Measurements from ENCODE around the gene ACOT2.

DNA sequence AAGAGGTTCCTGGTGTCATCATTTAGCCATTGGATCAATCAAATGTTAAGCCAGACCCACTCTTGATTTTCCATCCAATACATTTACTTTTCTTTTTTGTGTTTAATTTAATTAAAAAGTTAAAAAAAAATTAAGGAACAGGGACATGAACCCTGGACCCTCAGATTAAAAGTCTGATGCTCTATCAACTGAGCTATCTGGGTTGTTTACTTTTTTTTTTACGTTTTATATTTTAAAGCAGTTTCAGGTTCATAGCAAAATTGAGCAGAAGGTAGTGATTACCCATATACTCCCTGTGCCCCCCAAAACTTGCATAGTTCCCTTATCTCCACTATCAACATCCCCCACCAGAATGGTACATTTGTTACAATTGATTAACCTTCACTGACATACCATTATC, 19.7 kb downstream of the ACOT2 start:
- no peak for TF ChIP-seq EZH2 (IDR thresholded peaks at IDR 0.05; ENCODE audit: borderline replicate concordance, insufficient read depth, low read depth, low read length, poor library complexity, severe bottlenecking)
- TF ChIP-seq, protein P1, sequence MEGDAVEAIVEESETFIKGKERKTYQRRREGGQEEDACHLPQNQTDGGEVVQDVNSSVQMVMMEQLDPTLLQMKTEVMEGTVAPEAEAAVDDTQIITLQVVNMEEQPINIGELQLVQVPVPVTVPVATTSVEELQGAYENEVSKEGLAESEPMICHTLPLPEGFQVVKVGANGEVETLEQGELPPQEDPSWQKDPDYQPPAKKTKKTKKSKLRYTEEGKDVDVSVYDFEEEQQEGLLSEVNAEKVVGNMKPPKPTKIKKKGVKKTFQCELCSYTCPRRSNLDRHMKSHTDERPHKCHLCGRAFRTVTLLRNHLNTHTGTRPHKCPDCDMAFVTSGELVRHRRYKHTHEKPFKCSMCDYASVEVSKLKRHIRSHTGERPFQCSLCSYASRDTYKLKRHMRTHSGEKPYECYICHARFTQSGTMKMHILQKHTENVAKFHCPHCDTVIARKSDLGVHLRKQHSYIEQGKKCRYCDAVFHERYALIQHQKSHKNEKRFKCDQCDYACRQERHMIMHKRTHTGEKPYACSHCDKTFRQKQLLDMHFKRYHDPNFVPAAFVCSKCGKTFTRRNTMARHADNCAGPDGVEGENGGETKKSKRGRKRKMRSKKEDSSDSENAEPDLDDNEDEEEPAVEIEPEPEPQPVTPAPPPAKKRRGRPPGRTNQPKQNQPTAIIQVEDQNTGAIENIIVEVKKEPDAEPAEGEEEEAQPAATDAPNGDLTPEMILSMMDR (IDR thresholded peaks at IDR 0.05), result no peak
